DMS79 treated with DMSO at 0.1 percent for 48 hours (cell line): Measurements from ENCODE around the gene PHAF1.
A peak's percentile ranks its signal among the peaks of the same experiment; 100 is the strongest.

Experiments
- DNase-seq: peaks from one replicate; lab custom pipeline; 2025; lab: John Stamatoyannopoulos, UW

The PHAF1 gene

DNA sequence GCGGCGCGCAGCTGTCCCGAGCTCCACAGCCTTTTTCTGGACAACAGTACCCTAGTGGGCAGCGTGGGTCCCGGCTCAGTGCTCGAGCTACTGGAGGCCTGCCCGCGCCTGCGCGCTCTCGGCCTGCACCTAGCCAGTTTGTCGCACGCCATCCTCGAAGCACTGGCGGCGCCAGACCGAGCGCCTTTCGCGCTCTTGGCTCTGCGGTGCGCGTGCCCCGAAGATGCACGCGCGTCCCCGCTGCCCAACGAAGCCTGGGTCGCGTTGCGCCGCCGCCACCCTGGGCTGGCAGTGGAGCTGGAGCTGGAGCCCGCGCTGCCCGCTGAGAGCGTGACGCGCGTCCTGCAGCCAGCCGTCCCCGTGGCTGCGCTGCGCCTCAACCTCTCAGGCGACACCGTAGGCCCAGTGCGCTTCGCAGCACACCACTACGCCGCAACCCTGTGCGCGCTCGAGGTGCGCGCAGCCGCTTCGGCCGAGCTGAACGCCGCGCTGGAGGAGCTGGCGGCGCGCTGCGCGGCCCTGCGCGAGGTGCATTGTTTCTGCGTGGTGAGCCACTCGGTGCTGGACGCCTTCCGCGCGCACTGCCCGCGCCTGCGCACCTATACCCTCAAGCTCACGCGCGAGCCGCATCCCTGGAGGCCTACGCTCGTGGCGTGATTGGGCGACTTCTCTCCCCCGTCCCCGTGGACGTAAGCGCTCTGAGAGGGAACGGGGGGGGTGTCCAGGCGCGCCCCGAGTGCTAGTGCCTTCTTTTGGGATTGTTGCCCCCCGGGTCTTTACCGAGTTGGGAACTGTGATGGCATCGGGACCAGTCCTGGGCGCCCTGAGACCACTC is 53.6 kb downstream of the PHAF1 start:
- DNase-seq = peak; percentile 49

DNA sequence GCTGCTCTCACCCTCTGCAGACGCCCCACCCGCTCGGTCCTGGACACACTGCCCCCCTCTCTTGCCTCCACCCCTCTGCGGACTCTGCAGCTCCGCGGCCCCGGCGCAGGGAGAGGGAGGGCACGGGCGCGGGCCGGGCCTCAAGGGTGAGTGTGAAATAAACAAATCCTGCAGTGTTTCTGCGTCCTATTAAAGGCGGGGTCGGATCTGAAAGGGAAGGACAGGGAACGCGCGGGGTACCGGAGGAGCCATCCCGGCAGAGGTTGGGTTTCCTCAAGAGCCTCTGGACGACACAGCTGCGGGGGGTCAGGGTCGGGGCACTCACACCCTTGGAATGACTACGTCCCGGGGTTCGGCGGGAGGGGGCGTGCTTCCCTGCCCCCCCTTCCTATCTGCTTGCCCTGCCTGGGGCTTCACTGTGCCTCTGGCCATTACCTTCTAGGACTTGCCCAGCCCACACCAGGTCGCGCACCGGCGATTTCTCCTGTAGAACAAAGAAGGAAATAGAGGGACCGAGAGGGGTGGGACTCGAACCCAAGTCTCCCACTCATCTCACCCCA is 54.3 kb downstream of the PHAF1 start:
- DNase-seq = no peak

DNA sequence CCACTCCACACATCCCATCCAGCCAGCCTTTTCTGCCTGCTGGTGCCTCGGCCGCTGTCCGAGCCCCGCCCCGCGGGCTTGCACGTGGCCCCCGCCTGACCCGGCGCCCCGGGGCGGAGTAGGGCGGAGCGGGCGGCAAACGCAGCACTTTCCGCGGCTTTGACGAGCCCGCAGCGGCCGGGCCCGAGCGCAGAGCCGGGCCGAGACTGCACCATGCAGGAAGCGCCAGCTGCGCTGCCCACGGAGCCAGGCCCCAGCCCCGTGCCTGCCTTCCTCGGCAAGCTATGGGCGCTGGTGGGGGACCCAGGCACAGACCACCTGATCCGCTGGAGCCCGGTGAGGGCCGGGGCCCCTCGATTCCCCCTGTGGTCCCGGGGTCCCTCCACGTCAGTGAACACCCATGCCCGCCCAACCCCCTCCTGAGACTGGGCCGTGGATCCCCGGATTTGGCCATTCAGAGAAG is 54.9 kb downstream of the PHAF1 start, which contains the start of gene HSF4:
Gene HSF4 (plus strand): TSS at position 147 of the 463 bp plus-strand sequence. CDS start 67 bp downstream, at position 214.
- DNase-seq = no peak

DNA sequence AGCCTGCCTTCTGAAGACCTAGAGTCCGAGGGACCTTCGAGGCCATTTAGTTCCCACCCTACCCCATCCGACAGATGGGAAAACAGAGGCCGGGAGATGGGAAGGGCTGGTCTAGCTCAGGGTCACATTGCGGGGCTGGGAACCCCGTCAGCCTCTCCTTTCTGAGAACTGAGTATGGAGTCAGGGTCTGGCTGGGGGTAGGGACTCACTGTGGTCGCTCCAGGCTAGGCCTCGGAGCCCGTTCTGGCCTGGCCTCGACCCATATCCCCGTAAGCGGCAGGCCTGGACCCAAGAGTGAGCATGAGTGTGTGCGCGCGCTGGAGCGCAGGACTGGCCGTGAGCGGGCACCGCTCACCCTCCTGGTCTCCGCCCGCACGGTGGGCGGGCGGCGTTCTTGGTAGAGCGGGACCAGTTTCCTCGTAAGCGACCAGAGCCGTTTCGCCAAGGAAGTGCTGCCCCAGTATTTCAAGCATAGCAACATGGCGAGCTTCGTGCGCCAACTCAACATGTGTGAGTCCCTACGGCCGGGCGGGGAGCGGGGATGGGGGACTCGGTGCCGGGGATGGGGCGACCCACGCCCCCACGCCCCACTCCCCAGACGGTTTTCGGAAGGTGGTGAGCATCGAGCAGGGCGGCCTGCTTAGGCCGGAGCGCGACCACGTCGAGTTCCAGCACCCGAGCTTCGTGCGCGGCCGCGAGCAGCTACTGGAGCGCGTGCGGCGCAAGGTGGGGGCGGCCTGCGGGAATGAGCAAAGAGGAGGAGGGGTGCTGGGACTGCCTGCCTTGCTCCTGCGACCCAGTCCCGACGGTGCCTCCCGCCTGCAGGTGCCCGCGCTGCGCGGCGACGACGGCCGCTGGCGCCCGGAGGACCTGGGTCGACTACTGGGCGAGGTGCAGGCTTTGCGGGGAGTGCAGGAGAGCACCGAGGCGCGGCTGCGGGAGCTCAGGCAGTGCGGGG is 55.7 kb downstream of the PHAF1 start:
- no peak for DNase-seq

DNA sequence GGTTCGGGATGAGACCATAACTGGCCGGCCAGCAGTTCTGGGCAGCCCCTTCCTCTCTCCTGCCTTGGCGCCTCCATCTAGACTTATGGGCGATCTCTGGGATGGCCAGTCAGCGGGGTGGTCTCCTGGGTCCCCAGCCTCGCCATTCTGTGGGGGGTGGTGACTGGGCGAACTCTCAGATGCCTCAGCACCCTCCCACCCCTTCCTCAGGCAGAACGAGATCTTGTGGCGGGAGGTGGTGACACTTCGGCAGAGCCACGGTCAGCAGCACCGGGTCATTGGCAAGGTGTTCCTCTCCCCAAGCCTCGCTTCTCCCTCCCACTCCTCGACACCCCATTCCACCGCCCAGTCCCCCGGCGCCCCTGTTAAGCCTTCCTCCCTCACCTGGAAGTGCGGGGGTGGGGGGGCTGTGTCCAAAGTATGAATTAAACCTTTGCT is 56.4 kb downstream of the PHAF1 start:
- DNase-seq = no peak

DNA sequence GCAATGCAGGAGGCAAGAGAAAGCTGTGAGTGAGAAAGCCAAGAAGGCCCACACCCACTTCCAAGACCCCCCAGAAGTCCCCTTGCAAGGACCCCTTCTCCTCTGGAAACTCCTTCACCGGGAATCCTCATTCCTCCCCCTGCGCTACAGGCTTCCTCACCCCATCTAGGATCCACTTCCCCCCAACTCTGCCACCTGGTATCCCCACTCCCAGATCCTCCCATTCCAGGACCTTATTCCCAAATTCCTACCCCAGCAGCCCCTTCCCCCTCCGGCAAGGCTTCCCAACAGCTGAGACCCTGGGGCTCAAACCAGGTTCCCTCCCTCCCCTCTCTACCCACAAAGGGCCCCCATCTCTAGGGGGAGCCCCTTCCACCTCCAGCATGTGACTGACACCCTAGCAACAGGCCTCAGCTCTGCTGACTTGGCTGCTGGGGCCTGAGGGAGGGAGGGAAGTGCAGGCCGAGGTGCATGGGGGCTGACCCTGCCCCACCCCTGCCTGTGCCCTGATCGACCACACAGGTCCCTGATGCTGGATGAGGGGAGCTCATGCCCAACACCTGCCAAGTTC is 56.9 kb downstream of the PHAF1 start:
- no peak for DNase-seq

DNA sequence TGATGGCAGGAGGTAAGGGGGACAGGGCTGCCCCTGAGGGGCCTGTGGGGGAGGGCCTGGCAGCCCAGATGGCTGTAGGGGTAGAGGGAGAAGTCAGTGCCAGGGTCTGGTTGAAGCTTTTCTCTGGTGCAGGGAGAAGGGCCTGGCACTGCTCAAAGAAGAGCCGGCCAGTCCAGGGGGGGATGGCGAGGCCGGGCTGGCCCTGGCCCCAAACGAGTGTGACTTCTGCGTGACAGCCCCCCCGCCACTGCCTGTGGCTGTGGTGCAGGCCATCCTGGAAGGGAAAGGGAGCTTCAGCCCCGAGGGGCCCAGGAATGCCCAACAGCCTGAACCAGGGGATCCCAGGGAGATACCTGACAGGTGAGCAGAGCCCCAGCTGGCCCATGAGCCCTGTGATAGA is 57.8 kb downstream of the PHAF1 start:
- DNase-seq = no peak

DNA sequence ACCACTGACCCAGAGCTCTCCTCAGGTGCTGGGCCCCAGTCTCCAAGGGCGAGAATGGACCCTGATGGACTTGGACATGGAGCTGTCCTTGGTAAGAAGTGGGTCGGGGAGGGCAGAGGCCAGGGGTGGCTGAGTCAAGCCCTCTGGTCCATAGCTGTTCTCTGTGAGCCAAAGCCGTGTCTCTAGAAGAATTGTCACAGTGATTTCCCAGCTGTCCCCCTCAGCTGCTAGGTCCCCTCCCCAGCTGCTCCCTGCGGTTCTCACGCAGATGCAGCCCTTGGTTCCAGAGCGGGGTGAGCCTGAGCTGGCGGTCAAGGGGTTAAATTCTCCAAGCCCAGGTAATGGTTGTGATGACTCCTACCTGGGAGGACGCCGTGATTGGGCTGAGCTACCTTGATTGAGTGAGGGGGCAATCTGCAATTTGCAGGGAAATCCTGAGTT is 59.3 kb downstream of the PHAF1 start:
- no peak for DNase-seq

DNA sequence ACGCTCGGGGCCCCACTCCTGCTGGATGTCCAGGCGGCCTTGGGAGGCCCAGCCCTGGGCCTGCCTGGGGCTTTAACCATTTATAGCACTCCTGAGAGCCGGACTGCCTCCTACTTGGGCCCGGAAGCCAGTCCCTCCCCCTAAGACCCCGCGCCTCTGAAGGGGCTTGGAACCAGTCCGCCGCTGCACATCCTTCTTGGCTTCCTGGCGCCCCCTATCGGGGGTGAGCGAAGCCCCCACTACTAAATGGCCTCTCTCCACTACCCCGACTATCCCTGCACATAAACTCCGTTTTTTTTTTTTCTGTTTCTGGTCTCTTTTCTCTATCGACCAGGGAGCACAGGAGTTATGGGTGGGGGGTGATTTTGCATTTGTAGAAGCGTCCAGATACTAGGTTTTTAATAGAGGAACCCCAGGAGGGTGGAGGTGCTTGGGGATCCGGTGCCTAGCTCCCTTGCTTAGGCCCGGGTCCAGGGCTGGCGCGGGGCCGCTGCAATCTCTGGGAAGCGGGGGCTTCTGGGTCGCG is 60.0 kb downstream of the PHAF1 start:
- DNase-seq = peak; percentile 5

DNA sequence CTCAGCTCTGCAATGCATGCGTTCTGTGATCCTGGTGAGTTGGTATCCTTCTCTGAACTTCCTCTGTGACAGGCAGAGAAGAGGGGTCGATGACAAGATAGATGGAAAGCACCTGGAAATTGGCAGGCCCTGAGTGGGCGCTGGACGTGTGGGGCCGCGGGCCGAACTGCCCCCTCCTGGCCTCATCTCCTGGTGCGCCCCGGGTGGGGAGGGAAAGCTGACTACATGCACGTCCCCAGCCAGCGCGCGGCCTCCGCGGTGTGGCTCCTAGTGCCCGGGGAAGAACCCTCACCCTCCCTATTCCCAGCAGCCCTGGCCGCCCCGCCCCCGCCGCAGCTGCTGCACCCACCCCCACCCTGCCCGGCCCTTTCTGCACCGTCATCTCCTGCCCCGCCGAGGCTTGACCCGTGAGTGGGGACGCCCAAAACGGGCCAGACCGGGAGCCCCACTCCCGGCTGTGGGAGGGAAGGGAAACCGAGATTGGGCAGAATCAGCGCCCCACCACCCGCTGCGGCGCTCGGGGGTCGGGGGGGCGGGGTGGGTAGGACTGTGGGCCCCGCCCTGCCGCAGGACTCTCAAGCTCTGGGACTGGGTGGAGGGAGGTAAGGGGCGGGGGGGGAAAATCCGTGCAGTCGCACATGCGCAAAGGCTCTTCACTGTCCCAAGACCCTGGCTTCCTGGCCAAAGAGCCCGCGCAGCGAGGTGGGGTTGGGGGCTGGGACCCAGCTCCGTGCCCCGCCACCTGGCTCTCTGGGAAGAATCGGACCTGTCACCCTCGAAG is 60.6 kb downstream of the PHAF1 start, which contains the start of gene NOL3:
Gene NOL3 (plus strand): TSS at position 371 of the 781 bp plus-strand sequence.
- DNase-seq = peak; percentile 41

DNA sequence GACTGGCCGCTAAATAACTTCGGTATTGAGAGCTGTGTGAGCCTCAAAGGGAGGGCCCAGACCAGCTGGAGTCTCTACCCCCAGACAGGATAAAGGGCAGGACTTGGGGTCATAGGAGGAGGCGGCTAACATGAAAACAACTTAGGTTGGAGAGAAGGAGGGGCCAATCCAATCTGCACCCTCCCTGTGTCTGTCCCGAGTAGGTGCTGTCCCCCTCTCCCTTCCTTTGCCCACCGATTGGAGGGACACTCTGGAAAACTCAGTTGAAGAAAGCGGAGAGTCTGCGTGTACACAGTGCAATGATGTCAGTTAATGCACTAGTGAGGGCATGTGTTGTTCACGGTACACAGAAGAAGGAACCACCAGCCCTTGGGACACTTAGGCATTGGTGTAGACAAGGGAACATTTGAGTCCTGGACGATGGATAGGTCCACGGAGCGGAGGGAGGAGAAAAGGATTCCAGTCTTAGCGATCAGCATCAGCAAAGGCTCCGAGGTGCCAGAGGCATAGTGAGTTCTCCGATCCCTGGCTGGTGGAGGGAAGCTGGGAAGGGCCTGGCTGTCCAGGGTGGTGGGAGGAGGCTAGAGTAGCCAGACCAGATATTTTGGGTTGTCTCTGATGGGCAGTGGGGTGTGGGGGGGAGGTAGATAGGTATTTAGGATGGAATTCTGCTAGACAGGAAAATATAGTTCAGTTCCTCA is 61.4 kb downstream of the PHAF1 start:
- no peak for DNase-seq

DNA sequence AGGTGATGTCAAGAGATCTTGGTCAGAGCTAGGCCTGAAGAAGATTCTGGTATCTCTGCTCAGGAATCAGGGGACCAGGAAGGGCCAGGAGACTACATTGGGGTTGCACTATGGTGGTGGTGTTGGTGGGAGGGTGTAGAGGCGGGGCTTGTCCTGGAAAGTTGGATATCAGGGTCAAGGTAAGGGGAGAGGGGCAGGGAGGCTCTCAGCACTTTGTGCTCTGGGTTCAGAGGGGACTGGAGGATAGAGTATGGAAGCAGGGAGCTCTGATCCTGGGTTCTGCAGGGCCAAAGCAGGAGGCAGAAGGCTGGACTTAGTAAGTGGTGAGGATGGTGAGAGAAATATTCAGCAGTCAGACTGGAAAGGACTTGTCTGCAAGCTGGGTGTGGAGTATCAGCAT is 63.6 kb downstream of the PHAF1 start:
- no peak for DNase-seq

DNA sequence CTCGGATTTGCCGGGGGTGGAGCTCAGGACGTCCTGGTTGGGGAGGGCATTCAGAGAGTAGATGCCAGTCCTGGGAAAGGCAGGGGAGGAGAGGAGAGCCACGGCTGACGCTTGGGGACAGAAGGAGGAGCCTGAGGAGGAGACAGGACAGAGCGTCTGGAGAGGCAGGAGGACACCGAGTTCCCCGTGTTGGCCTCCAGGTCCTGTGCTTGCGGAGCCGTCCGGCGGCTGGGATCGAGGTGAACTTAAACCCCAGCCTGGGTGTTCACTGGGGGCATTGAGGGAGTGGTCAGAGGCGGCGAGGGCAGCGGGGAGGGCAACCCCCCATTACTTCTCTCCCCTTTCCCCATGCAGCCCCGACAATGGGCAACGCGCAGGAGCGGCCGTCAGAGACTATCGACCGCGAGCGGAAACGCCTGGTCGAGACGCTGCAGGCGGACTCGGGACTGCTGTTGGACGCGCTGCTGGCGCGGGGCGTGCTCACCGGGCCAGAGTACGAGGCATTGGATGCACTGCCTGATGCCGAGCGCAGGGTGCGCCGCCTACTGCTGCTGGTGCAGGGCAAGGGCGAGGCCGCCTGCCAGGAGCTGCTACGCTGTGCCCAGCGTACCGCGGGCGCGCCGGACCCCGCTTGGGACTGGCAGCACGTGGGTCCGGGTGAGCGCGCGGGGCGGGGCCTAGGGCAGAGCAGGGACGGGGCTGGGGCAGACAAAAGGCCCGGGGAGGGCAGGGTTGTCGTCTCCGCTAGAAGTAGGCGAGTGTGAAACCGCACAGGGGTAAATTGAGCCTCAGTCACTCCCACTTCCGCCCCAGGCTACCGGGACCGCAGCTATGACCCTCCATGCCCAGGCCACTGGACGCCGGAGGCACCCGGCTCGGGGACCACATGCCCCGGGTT is 64.3 kb downstream of the PHAF1 start:
- peak; percentile 45 for DNase-seq

DNA sequence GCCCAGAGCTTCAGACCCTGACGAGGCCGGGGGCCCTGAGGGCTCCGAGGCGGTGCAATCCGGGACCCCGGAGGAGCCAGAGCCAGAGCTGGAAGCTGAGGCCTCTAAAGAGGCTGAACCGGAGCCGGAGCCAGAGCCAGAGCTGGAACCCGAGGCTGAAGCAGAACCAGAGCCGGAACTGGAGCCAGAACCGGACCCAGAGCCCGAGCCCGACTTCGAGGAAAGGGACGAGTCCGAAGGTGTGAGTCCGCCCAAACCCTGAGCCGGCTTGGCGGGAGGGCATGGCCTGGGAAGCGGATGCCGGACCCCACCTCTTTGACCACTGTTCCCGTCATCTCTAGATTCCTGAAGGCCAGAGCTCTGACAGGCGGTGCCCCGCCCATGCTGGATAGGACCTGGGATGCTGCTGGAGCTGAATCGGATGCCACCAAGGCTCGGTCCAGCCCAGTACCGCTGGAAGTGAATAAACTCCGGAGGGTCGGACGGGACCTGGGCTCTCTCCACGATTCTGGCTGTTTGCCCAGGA is 65.0 kb downstream of the PHAF1 start:
- no peak for DNase-seq

DNA sequence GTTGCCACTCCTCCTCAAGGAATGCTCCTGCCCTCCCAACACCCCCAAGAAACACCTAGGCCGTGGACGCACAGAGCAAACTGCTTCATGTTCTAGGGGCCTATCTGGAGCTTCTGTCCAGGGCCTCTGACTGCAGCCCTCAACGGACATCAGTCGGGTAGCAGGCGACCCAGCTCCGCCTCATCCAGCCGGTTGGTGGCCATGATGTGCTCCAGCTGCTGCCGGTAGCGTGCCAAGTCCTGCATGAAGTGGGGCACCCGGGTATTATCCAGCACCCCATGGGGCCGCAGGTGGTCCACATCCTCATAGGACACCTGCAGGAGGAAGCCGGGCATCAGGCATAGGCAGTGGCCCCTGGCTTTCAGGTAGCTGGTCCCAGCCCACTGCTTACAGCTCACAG is 66.9 kb downstream of the PHAF1 start:
- DNase-seq = no peak

DNA sequence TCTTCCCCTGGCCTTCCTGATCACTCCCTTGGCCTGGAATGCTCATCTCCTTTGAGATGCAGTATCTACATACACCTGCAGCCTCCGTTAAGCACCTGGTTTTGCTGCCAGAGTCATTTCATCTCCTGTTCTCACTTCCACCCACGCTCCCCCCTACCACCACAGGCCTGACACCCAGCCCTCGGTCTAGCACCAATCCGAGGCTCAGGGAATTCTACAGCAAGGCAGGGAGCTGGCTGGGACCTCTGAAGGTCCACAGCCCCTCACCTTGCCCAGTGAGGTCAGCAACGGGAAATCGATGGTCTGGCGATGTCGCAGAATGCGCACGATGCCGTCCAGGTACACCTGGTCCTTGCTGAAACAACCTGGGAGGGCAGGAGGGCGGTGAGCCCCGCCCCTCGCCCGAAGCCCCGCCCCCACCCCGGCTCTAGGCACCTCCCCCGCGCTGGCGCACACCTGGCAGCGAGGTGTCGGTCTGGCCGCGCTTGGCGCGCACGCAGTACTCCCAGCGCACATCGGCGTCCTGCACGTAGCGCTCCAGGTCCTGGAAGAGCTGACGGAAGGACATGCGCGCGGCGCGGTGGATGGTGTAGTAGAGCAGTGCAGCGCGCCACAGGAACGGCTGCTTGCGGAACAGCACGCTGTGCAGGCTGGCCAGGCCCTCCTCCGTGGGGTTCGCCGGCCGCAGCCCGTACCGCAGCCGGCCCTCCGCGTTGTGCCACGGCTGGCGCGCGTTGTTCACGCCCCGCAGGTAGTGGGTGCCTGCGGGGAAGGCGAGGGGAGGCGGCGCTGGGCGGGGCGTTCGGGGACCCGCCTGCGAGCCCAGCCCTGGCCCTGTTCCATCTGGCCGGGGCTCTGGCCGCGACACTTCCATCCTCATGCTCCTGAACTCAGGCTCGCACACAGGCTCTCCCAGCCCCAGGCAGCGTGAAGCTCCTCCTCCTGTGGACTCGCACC is 68.3 kb downstream of the PHAF1 start:
- DNase-seq = peak; percentile 60

DNA sequence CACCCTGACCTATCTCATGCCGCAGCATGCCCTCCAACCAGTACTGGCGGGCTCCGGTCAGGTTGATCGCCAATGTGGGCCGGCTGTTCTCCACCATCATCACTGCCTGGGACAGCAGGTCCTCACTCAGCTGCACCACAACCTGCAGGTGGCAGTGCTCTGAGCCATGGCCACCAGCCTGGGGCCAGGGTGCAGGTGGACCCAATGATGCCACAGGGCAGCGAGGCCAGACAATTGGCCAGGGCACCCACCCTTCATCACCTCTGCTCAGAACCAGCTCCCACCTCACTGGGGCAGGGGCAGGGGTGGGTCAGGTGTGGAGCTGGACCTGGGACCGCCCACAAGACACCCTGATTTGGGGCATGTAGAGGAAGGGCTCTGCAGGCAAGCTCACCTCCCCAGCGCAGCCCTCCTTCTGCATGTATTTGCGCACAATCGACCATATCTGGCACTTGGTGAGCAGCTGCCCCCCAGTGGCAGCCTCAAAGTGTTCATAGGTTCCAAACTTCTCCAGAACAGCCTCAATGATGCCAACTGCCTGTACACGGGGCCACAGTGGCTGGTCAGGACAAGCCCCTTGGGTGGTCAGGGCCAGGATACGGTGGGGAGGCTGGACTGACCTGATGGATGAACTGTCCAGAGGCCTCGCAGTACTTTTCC is 69.8 kb downstream of the PHAF1 start:
- DNase-seq = no peak
